ENCODE measurements around the gene CTDSPL.
A peak's percentile ranks its signal among the peaks of the same experiment; 100 is the strongest.

CTDSPL gene

DNA sequence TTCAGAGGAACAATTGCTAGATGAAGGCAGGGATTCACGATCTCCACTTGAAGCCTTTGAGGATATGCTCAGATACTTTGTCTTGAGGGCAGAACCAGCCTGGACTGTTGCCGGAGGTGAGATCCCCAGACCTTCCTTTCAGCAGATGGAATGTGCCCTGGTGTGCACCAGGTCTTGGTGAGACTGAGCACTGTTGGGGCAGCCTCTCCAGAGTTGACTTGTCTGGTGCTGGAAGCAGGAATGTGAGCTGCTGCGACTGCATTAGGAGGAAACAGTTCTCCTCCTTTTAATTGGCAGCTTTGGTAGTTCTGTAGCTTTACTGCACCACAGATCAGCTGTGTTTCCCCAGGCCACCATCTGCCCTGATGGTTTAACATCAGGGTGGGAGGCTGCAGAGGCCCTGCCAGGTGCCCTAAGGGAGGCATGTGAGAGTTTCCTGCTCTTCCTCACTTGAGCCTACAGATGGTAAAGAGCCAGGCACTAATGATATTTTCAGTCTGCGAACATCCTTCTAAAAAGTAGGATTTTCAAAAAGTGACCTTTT lies 58.5 kb downstream of the CTDSPL start:
- H3K27ac ChIP-seq (ENCODE audit: poor library complexity, severe bottlenecking) = no peak overlapping the region
- no peaks in the 10 kb centered on the region for H3K36me3 ChIP-seq (ENCODE audit: low read depth)
- ATAC-seq (ENCODE audit: low read depth) = no peak
- H3K4me1 ChIP-seq (ENCODE audit: insufficient read depth, poor library complexity, severe bottlenecking) = peaks cover 7% of the 10 kb centered on the region
- H3K27me3 ChIP-seq (ENCODE audit: insufficient read depth, poor library complexity, severe bottlenecking) = no peaks in the 10 kb centered on the region
- no peaks in the 10 kb centered on the region for H3K9me3 ChIP-seq (ENCODE audit: severe bottlenecking)
- TF ChIP-seq, protein P1, sequence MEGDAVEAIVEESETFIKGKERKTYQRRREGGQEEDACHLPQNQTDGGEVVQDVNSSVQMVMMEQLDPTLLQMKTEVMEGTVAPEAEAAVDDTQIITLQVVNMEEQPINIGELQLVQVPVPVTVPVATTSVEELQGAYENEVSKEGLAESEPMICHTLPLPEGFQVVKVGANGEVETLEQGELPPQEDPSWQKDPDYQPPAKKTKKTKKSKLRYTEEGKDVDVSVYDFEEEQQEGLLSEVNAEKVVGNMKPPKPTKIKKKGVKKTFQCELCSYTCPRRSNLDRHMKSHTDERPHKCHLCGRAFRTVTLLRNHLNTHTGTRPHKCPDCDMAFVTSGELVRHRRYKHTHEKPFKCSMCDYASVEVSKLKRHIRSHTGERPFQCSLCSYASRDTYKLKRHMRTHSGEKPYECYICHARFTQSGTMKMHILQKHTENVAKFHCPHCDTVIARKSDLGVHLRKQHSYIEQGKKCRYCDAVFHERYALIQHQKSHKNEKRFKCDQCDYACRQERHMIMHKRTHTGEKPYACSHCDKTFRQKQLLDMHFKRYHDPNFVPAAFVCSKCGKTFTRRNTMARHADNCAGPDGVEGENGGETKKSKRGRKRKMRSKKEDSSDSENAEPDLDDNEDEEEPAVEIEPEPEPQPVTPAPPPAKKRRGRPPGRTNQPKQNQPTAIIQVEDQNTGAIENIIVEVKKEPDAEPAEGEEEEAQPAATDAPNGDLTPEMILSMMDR (IDR thresholded peaks at IDR 0.05; ENCODE audit: poor library complexity, severe bottlenecking) = no peak
- no peak for DNase-seq (ENCODE audit: low spot score)
- no peak overlapping the region for H3K4me3 ChIP-seq (ENCODE audit: severe bottlenecking)

GRCh38 chr3:37921025-37921424 lies 59.3 kb downstream of the CTDSPL start:
- no peak overlapping the region for H3K27ac ChIP-seq (ENCODE audit: poor library complexity, severe bottlenecking)
- H3K4me3 ChIP-seq (ENCODE audit: severe bottlenecking) = no peak overlapping the region
- H3K36me3 ChIP-seq (ENCODE audit: low read depth) = no peaks in the 10 kb centered on the region
- DNase-seq (ENCODE audit: low spot score) = no peak
- TF ChIP-seq, protein P1 (IDR thresholded peaks at IDR 0.05; ENCODE audit: poor library complexity, severe bottlenecking) = no peak
- no peaks in the 10 kb centered on the region for H3K9me3 ChIP-seq (ENCODE audit: severe bottlenecking)
- H3K27me3 ChIP-seq (ENCODE audit: insufficient read depth, poor library complexity, severe bottlenecking) = no peaks in the 10 kb centered on the region
- peaks cover 7% of the 10 kb centered on the region for H3K4me1 ChIP-seq (ENCODE audit: insufficient read depth, poor library complexity, severe bottlenecking)
- no peak for ATAC-seq (ENCODE audit: low read depth)

DNA sequence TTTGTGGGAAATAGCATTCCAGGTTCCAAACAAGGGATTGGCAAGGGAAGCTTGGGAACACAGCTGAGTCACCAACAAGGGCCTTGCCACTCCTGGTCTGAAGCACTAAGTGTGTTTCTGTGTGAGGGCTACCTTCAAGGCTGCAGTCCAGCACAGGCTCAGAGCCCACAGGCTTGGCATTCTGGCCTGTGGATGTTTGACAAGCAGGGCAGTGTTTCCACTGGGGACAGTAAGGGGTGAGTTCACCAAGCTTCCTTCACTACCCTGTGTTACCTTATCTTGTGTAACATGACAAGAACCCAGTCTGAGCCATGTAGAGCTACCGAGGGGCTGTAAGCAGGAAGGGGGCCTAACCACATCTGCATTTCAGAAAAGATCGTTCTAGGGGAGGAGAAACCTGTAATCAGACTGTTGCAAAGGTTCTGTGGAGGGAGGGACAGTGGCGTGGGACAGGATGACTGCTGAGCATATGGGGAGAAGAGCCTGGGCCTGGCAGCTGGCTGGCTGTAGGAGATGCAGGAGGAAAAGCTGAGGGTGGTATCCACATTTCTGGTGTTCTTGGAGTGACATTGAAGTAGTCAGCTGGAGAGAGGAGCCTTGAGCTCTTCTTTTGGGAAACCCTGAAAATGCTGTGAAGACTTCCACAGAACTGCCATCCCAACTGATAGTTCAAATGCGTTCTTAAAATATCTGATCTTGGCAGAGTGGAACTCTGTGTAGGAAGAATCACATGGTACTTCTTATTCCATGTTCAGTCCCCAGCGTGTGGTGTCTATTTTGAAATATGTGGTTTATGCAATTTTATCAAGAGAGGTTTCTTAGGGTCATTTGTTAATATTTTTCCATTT lies 61.3 kb downstream of the CTDSPL start:
- H3K9me3 ChIP-seq (ENCODE audit: severe bottlenecking) = no peaks in the 10 kb centered on the region
- H3K4me3 ChIP-seq (ENCODE audit: severe bottlenecking) = no peak overlapping the region
- ATAC-seq (ENCODE audit: low read depth) (peak; percentile 70), DNase-seq (ENCODE audit: low spot score) (no peak)
- no peaks in the 10 kb centered on the region for H3K27me3 ChIP-seq (ENCODE audit: insufficient read depth, poor library complexity, severe bottlenecking)
- H3K27ac ChIP-seq (ENCODE audit: poor library complexity, severe bottlenecking) = no peak overlapping the region
- TF ChIP-seq, protein P1 (IDR thresholded peaks at IDR 0.05; ENCODE audit: poor library complexity, severe bottlenecking) = no peak
- peaks cover 7% of the 10 kb centered on the region for H3K4me1 ChIP-seq (ENCODE audit: insufficient read depth, poor library complexity, severe bottlenecking)
- H3K36me3 ChIP-seq (ENCODE audit: low read depth) = no peaks in the 10 kb centered on the region

GRCh38 chr3:37923569-37924040 lies 61.9 kb downstream of the CTDSPL start:
- Histone ChIP-seq H3K4me3 (ENCODE audit: severe bottlenecking) (no peak overlapping the region), H3K9me3 (ENCODE audit: severe bottlenecking) (no peaks in the 10 kb centered on the region), H3K36me3 (ENCODE audit: low read depth) (no peaks in the 10 kb centered on the region), H3K27me3 (ENCODE audit: insufficient read depth, poor library complexity, severe bottlenecking) (no peaks in the 10 kb centered on the region), H3K4me1 (ENCODE audit: insufficient read depth, poor library complexity, severe bottlenecking) (peaks cover 7% of the 10 kb centered on the region), H3K27ac (ENCODE audit: poor library complexity, severe bottlenecking) (no peak overlapping the region)
- no peak for ATAC-seq (ENCODE audit: low read depth)
- no peak for DNase-seq (ENCODE audit: low spot score)
- TF ChIP-seq, protein P1 (IDR thresholded peaks at IDR 0.05; ENCODE audit: poor library complexity, severe bottlenecking) = no peak

- no peak for ATAC-seq (ENCODE audit: low read depth)
These were observed 62.8 kb downstream of the CTDSPL start for GRCh38 chr3:37924453-37924852.

More at GRCh38 chr3:37924453-37924852, 62.8 kb downstream of the CTDSPL start:
- 0 out of 2 replicates have a peak, but pooled peaks cover 3% of the 10 kb centered on the region for H3K36me3 ChIP-seq (ENCODE audit: low read depth)
- peaks cover 7% of the 10 kb centered on the region for H3K4me1 ChIP-seq (ENCODE audit: insufficient read depth, poor library complexity, severe bottlenecking)
- TF ChIP-seq, protein P1 (IDR thresholded peaks at IDR 0.05; ENCODE audit: poor library complexity, severe bottlenecking) = no peak
- H3K4me3 ChIP-seq (ENCODE audit: severe bottlenecking) = no peak overlapping the region
- H3K27me3 ChIP-seq (ENCODE audit: insufficient read depth, poor library complexity, severe bottlenecking) = no peaks in the 10 kb centered on the region
- H3K9me3 ChIP-seq (ENCODE audit: severe bottlenecking) = no peaks in the 10 kb centered on the region
- H3K27ac ChIP-seq (ENCODE audit: poor library complexity, severe bottlenecking) = no peak overlapping the region
- no peak for DNase-seq (ENCODE audit: low spot score)
